VCaP (cell line): ENCODE measurements around the gene SLC23A2.
A peak's percentile ranks its signal among the peaks of the same experiment; 100 is the strongest.

Experiments
- H3K27ac ChIP-seq: fragments of 450-650 bp; 2 replicates; pipeline ENCODE4 v1.5.1; 2017
- CTCF ChIP-seq: fragments of 450-650 bp; conservative IDR thresholded peaks from 2 replicates; pipeline ENCODE4 v1.5.1; 2017; ENCODE audit warnings: mild to moderate bottlenecking, moderate library complexity

Gene SLC23A2

GRCh38 chr20:5000263-5001173, 792 bp downstream of the SLC23A2 start:
- peak overlapping the region; percentile 81 for H3K27ac ChIP-seq
- no peak for TF ChIP-seq CTCF

GRCh38 chr20:4999788-5000187, 1.5 kb downstream of the SLC23A2 start:
- TF ChIP-seq CTCF = no peak
- H3K27ac ChIP-seq = peak overlapping the region; percentile 81

- no peak overlapping the region for H3K27ac ChIP-seq
- TF ChIP-seq CTCF = no peak; the same call in 1 of the 2 replicates
Measured at GRCh38 chr20:4998160-4998651, 3.1 kb downstream of the SLC23A2 start.

- no peak for TF ChIP-seq CTCF
Measured at GRCh38 chr20:4997222-4997621, 4.1 kb downstream of the SLC23A2 start.

GRCh38 chr20:4989570-4989969, 11.7 kb downstream of the SLC23A2 start:
- no peak for TF ChIP-seq CTCF
- H3K27ac ChIP-seq = no peak overlapping the region

More at GRCh38 chr20:4997222-4997621, 4.1 kb downstream of the SLC23A2 start:
- no peak overlapping the region for H3K27ac ChIP-seq

- no peak overlapping the region for H3K27ac ChIP-seq
- no peak for TF ChIP-seq CTCF
Measured at GRCh38 chr20:4987130-4987529, 14.2 kb downstream of the SLC23A2 start.

GRCh38 chr20:4985658-4986057, 15.7 kb downstream of the SLC23A2 start:
- TF ChIP-seq CTCF = no peak

More at GRCh38 chr20:4985658-4986057, 15.7 kb downstream of the SLC23A2 start:
- no peak overlapping the region for H3K27ac ChIP-seq
